ENCODE results near the gene NBAS. TPM values are rescaled to one million over a fixed set of nuclear protein-coding genes. Genes with fewer than 3 reads are reported as not detected.

Gene NBAS
- polyA plus RNA-seq, 2 of the 4 experiments (the other 2 are of a cell fraction): 16.7 to 34.9 TPM

DNA sequence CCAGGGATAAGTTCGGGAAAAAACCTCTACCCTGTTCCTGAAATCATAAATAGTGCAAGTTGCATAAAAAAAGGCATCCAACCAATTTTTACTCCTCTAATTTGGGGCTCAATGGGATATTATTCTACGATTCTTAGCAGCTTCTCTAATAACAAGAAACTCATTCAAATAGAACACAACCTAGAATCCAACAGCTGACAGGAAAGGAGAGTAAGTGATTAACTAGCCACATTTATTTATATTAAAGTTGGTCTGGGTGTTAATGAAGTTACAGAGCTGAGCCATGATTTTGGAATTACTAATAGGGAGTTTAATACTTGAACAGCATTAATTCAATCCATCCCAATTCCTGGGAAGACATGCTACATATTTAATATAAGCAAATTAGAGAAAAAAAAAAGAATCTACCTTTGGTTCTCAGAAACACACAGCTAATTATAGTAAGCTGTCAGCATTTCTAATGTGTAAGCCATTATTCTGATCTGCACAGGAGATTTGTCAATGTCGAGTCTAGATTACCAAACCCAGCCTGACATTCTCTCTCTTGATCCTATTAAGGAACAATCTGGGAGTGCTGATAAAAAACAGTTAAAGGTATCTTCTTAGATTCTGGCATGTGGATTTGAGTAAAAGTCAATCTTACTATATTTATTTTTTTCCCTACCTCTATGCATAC lies 267.7 kb downstream of the NBAS start:
- no peak for FAIRE-seq
- no peak overlapping the region for H3K4me3 ChIP-seq
- no peak overlapping the region for H3K4me2 ChIP-seq
- H3K4me1 ChIP-seq: no peaks in the 10 kb centered on the region
- WGBS (ENCODE audit: missing lambda C conversion rate): 89% methylated on average over 3 of the region's 3 CpGs
- ATAC-seq: no peak
- H3K9me3 ChIP-seq: no peaks in the 10 kb centered on the region
- ChIA-PET POLR2A (no interaction called here), CTCF (no interaction called here)
- TF ChIP-seq HDAC2 (IDR thresholded peaks at IDR 0.05): no peak
- no peak for TF ChIP-seq HMGXB4 (CRISPR knock-in tag; IDR thresholded peaks at IDR 0.05; ENCODE audit: borderline replicate concordance)
- no peak for TF ChIP-seq HOXA7 (CRISPR knock-in tag; IDR thresholded peaks at IDR 0.05)
- no peak for TF ChIP-seq PHF8 (IDR thresholded peaks at IDR 0.05; ENCODE audit: borderline replicate concordance, low read depth)
- TF ChIP-seq TP53 (CRISPR knock-in tag; IDR thresholded peaks at IDR 0.05): no peak
- TF ChIP-seq FOSB (CRISPR knock-in tag; IDR thresholded peaks at IDR 0.05): no peak
- TF ChIP-seq MAFK (IDR thresholded peaks at IDR 0.05; ENCODE audit: partially characterized antibody): no peak
- TF ChIP-seq CBX8 (IDR thresholded peaks at IDR 0.05): no peak
- TF ChIP-seq EHF (CRISPR knock-in tag; IDR thresholded peaks at IDR 0.05): no peak
- TF ChIP-seq, protein P1, sequence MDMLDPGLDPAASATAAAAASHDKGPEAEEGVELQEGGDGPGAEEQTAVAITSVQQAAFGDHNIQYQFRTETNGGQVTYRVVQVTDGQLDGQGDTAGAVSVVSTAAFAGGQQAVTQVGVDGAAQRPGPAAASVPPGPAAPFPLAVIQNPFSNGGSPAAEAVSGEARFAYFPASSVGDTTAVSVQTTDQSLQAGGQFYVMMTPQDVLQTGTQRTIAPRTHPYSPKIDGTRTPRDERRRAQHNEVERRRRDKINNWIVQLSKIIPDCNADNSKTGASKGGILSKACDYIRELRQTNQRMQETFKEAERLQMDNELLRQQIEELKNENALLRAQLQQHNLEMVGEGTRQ (IDR thresholded peaks at IDR 0.05): no peak
- no peak for TF ChIP-seq MAZ (IDR thresholded peaks at IDR 0.05; ENCODE audit: borderline replicate concordance, low read depth, low read length)
- no peak for TF ChIP-seq RNF2 (IDR thresholded peaks at IDR 0.05; ENCODE audit: borderline replicate concordance, low read depth)
- no peak for TF ChIP-seq JUN (IDR thresholded peaks at IDR 0.05)
- no peak overlapping the region for H3K27ac ChIP-seq
- DNase-seq (ENCODE audit: low read depth in 1 of 2, low spot score in 1 of 2): no peak

GRCh38 chr2:15287447-15288184 lies 273.5 kb downstream of the NBAS start:
- DNase-seq (ENCODE audit: low read depth in 1 of 2, low spot score in 1 of 2) (no peak), FAIRE-seq (no peak), ATAC-seq (no peak)
- Histone ChIP-seq H3K27ac (no peak overlapping the region), H3K4me1 (no peaks in the 10 kb centered on the region), H3K4me2 (no peak overlapping the region), H3K4me3 (no peak overlapping the region), H3K9me3 (no peaks in the 10 kb centered on the region)
- no peak for TF ChIP-seq NR3C1 (IDR thresholded peaks at IDR 0.05)
- TF ChIP-seq CEBPB (IDR thresholded peaks at IDR 0.05): no peak
- no peak for TF ChIP-seq MYC (IDR thresholded peaks at IDR 0.05; ENCODE audit: borderline replicate concordance, low read length)
- TF ChIP-seq RCOR1 (IDR thresholded peaks at IDR 0.05; ENCODE audit: low read depth, low read length): no peak
- no peak for TF ChIP-seq CHD4 (IDR thresholded peaks at IDR 0.05; ENCODE audit: borderline replicate concordance)
- no peak for TF ChIP-seq KDM1A (IDR thresholded peaks at IDR 0.05; ENCODE audit: low read depth)
- TF ChIP-seq TFCP2L1 (CRISPR knock-in tag; IDR thresholded peaks at IDR 0.05): no peak
- TF ChIP-seq BHLHE40 (IDR thresholded peaks at IDR 0.05; ENCODE audit: low read depth, low read length): no peak
- no peak for TF ChIP-seq FOSL2 (IDR thresholded peaks at IDR 0.05)
- TF ChIP-seq FOSL2 (CRISPR knock-in tag; IDR thresholded peaks at IDR 0.05): no peak
- TF ChIP-seq HOXA7 (CRISPR knock-in tag; IDR thresholded peaks at IDR 0.05): no peak
- ChIA-PET POLR2A (no interaction called here), CTCF (no interaction called here)
- WGBS (ENCODE audit: missing lambda C conversion rate): 95% methylated on average over 19 of the region's 26 CpGs

All from A549 (cell line).